B cell (primary cell): ENCODE measurements around the gene MFSD11. TPM values are rescaled to one million over a fixed set of nuclear protein-coding genes. Genes with fewer than 3 reads are reported as not detected.
"Not testable (repeated sequence)": the region's sequence is repeated elsewhere in the genome, so short reads cannot be mapped to it uniquely, and the experiment has no call there.

Source experiments
- ATAC-seq: fragments of 200-7000 bp; cut with Tn5 transposase; one replicate; pipeline ENCODE4 v1.10.0; 2021; ENCODE audit warnings: low read depth, mild to moderate bottlenecking, moderate number of reproducible peaks, moderate library complexity
- CTCF ChIA-PET: fragments of 350-600 bp; sonication (Branson Sonifier 250); formaldehyde crosslinking; loops from one replicate; lab custom pipeline; 2021; ENCODE audit warnings: antibody characterized with exemption, inconsistent platforms; lab: Charles Lee
- POLR2A ChIA-PET: fragments of 350-600 bp; sonication (Branson Sonifier 250); formaldehyde crosslinking; loops from one replicate; lab custom pipeline; 2021; ENCODE audit warnings: antibody characterized with exemption; lab: Charles Lee
- DNase-seq: peaks from one replicate; pipeline ENCODE4 v3.0.0; 2013
- H2AFZ ChIP-seq: 2 replicates; pipeline ENCODE4 v1.6.1; 2012; ENCODE audit warnings: mild to moderate bottlenecking, low read depth, low read length; ENCODE audit not compliant: insufficient read depth, poor library complexity, severe bottlenecking
- H3K27ac ChIP-seq, 2 donors: 1 replicate in 1 of 2; 2 replicates in 1 of 2; pipeline ENCODE4 v1.5.1; 2012 to 2013; ENCODE audit warnings: low read length in 2 of 2, mild to moderate bottlenecking in 2 of 2, moderate library complexity in 1 of 2
- H3K27me3 ChIP-seq, 4 experiments: fragments of 200-600 bp in 1 of 4; sonication (generic) in 1 of 4; replicated peaks in 1 of 4; 1 replicate in 2 of 4; 2 replicates in 2 of 4; pipeline versions ENCODE4 v1.6.1 to v1.7.0; 2013 to 2016; ENCODE audit warnings: low read length in 3 of 4, mild to moderate bottlenecking in 2 of 4, mixed read lengths in 1 of 4, moderate library complexity in 1 of 4; ENCODE audit not compliant: insufficient read depth in 4 of 4, control insufficient read depth in 3 of 4; ENCODE audit errors: control extremely low read depth in 1 of 4
- H3K36me3 ChIP-seq, 2 experiments: replicated peaks in 1 of 2; 1 replicate in 1 of 2; 2 replicates in 1 of 2; pipeline versions ENCODE4 v1.6.1 to v1.7.1; 2013; ENCODE audit warnings: low read length in 1 of 2; ENCODE audit not compliant: insufficient read depth in 2 of 2, control insufficient read depth in 1 of 2; ENCODE audit errors: control extremely low read depth in 1 of 2, extremely low read depth in 1 of 2
- H3K4me1 ChIP-seq, 2 donors: fragments of 200-600 bp in 1 of 2; sonication (generic) in 1 of 2; 1 replicate in 1 of 2; 2 replicates in 1 of 2; pipeline versions ENCODE4 v1.5.1 to v1.6.1; 2013 to 2017; ENCODE audit warnings: low read length in 2 of 2; ENCODE audit not compliant: control insufficient read depth in 2 of 2, insufficient read depth in 2 of 2
- H3K4me2 ChIP-seq: replicated peaks from 2 replicates; pipeline ENCODE3; 2012; ENCODE audit warnings: mild to moderate bottlenecking, low read depth, low read length; ENCODE audit not compliant: poor library complexity, severe bottlenecking
- H3K4me3 ChIP-seq, 5 experiments: fragments of 200-600 bp in 1 of 5; sonication (generic) in 1 of 5; 1 replicate in 3 of 5; 2 replicates in 2 of 5; pipeline versions ENCODE4 v1.5.1 to v1.7.0; 2011 to 2016; ENCODE audit warnings: low read length in 4 of 5, mild to moderate bottlenecking in 4 of 5, low read depth in 2 of 5, control low read depth in 1 of 5, moderate library complexity in 1 of 5; ENCODE audit not compliant: insufficient read depth in 1 of 5; ENCODE audit errors: control extremely low read depth in 1 of 5, extremely low read depth in 1 of 5
- H3K79me2 ChIP-seq: fragments of 200-600 bp; sonication (generic); one replicate; pipeline ENCODE4 v1.6.0; 2016; ENCODE audit warnings: low read length; ENCODE audit not compliant: control insufficient read depth, insufficient read depth
- H3K9ac ChIP-seq: fragments of 200-600 bp; sonication (generic); 2 replicates; pipeline ENCODE4 v1.6.1; 2017; ENCODE audit warnings: mild to moderate bottlenecking, low read length, moderate library complexity
- H3K9me3 ChIP-seq, 3 donors: one replicate each; pipeline versions ENCODE4 v1.6.1 to v1.7.1; 2013; ENCODE audit warnings: low read length in 2 of 3; ENCODE audit not compliant: control insufficient read depth in 2 of 3, insufficient read depth in 1 of 3; ENCODE audit errors: control extremely low read depth in 1 of 3
- H4K20me1 ChIP-seq: 2 replicates; pipeline ENCODE4 v1.6.0; 2012; ENCODE audit warnings: mild to moderate bottlenecking, low read length; ENCODE audit not compliant: insufficient read depth, control insufficient read depth, poor library complexity, severe bottlenecking
- H3K27ac Mint-ChIP-seq: one replicate; pipeline ENCODE4 v1.8.0; 2021; ENCODE audit warnings: mixed read lengths
- H3K27me3 Mint-ChIP-seq: one replicate; pipeline ENCODE4 v1.8.0; 2021; ENCODE audit warnings: mixed read lengths
- H3K4me1 Mint-ChIP-seq: one replicate; pipeline ENCODE4 v1.8.0; 2021; ENCODE audit warnings: mixed read lengths
- H3K4me3 Mint-ChIP-seq: one replicate; pipeline ENCODE4 v1.8.0; 2021; ENCODE audit warnings: mixed read lengths
- H3K9me3 Mint-ChIP-seq: one replicate; pipeline ENCODE4 v1.8.0; 2022; ENCODE audit warnings: mixed read lengths; ENCODE audit not compliant: insufficient read depth
- CTCF ChIP-seq: fragments of 200-600 bp; IDR thresholded peaks from one replicate; pipeline ENCODE4 v1.8.0; 2022; ENCODE audit warnings: antibody characterized with exemption, mild to moderate bottlenecking
- EZH2 ChIP-seq: IDR thresholded peaks from 2 replicates; pipeline ENCODE4 v1.6.1; 2012; ENCODE audit warnings: borderline replicate concordance, low read depth, mild to moderate bottlenecking, moderate library complexity, low read length; ENCODE audit not compliant: insufficient read depth, poor library complexity, severe bottlenecking
- WGBS: methylation state at CpG from one replicate; pipeline ENCODE4 v1.1.5; 2013; ENCODE audit warnings: missing lambda C conversion rate; ENCODE audit not compliant: insufficient coverage; 5-methylcytosine and 5-hydroxymethylcytosine counted together
- intact Hi-C: fragments of 100-400 bp; cut with micrococcal nuclease; formaldehyde crosslinking; loops from one replicate; pipeline ENCODE4 v1.10.0; 2022
- polyA plus RNA-seq: library from polyadenylated mRNA; depleted of rRNA; stranded (reverse); fragments of >200 nt; gene quantifications from 2 replicates; pipeline ENCODE4 v1.2.3, GENCODE V29; 2012
- total RNA-seq, 2 donors: library from RNA; stranded (reverse); fragments of 120-200 nt in 1 of 2; gene quantifications; 1 replicate in 1 of 2; 2 replicates in 1 of 2; pipeline versions ENCODE4 v1.2.3 to v1.2.4, GENCODE V29; 2013 to 2022

The MFSD11 gene
- total and polyA plus RNA-seq, 2 donors (not counting 1 experiment from before 2014, with no cell fraction given), result 24.5 to 36.4 TPM

GRCh38 chr17:76812263-76812662, 74.3 kb downstream of the MFSD11 start:
- 88% methylated on average over 4 of the region's 4 CpGs for WGBS
- Histone ChIP-seq H4K20me1 (no peaks in the 10 kb centered on the region), H3K36me3 (no peaks in the 10 kb centered on the region), H3K4me1 (no peaks in the 10 kb centered on the region), H3K4me3 (no peak overlapping the region), H3K9ac (no peak overlapping the region), H2AFZ (no peak overlapping the region), H3K9me3 (peaks cover 0 to under 1% (median 0%) of the 10 kb centered on the region in 3 donors), H3K79me2 (no peaks in the 10 kb centered on the region), H3K27ac (no peak overlapping the region), H3K27me3 (peaks cover 0 to 3% (median 0%) of the 10 kb centered on the region in 4 experiments), H3K4me2 (no peak overlapping the region)
- H3K27me3 Mint-ChIP-seq, result peaks cover 12% of the 10 kb centered on the region
- ChIA-PET POLR2A (no interaction called here), CTCF (interaction anchor here (0.6 to 1.3 kb wide), 4 partner anchors 8 to 259 kb away, joined by 3 to 5 read pairs (median 4); no protein-coding TSS in a partner anchor)
- no peaks in the 10 kb centered on the region for H3K9me3 Mint-ChIP-seq
- no peak overlapping the region for H3K4me3 Mint-ChIP-seq
- peaks cover 3% of the 10 kb centered on the region for H3K4me1 Mint-ChIP-seq
- intact Hi-C loops, result no loop called here
- no peak for DNase-seq
- ATAC-seq, result no peak
- no peak for TF ChIP-seq CTCF
- no peak for TF ChIP-seq EZH2
- H3K27ac Mint-ChIP-seq, result no peak overlapping the region

- Histone ChIP-seq H3K27ac (no peak overlapping the region), H3K4me3 (no peak overlapping the region), H3K36me3 (no peaks in the 10 kb centered on the region), H3K9ac (no peak overlapping the region), H3K79me2 (no peaks in the 10 kb centered on the region), H2AFZ (no peak overlapping the region), H4K20me1 (no peaks in the 10 kb centered on the region), H3K4me2 (no peak overlapping the region), H3K4me1 (no peaks in the 10 kb centered on the region), H3K27me3 (peaks cover 0 to 3% (median 0%) of the 10 kb centered on the region in 4 experiments), H3K9me3 (no peaks in the 10 kb centered on the region)
- H3K4me1 Mint-ChIP-seq, result peaks cover 3% of the 10 kb centered on the region
- WGBS, result 100% methylated on average over 1 of the region's 4 CpGs
- TF ChIP-seq EZH2, result no peak
- no peak for TF ChIP-seq CTCF
- H3K27me3 Mint-ChIP-seq, result peaks cover 12% of the 10 kb centered on the region
- ChIA-PET POLR2A (no interaction called here), CTCF (interaction anchor here (1.3 kb wide), 1 partner anchor 9 kb away, joined by 3 read pairs; no protein-coding TSS in a partner anchor)
- no peak for DNase-seq
- no peaks in the 10 kb centered on the region for H3K9me3 Mint-ChIP-seq
- H3K4me3 Mint-ChIP-seq, result no peak overlapping the region
- ATAC-seq, result no peak
- intact Hi-C loops, result no loop called here
- no peak overlapping the region for H3K27ac Mint-ChIP-seq
Observed at GRCh38 chr17:76812968-76813367, 75.0 kb downstream of the MFSD11 start.

GRCh38 chr17:76815907-76816589, 78.1 kb downstream of the MFSD11 start:
- CTCF ChIA-PET, result interaction anchor here (1.1 to 1.8 kb wide), 2 partner anchors 152 to 251 kb away, joined by 3 to 5 read pairs; no protein-coding TSS in a partner anchor
- H3K4me2 ChIP-seq, result not testable (repeated sequence)

More at GRCh38 chr17:76815907-76816589, 78.1 kb downstream of the MFSD11 start:
- H3K27me3 ChIP-seq, H3K9me3 Mint-ChIP-seq, ATAC-seq, H3K27ac ChIP-seq, H3K9me3 ChIP-seq, H3K79me2 ChIP-seq, H3K4me3 Mint-ChIP-seq, POLR2A ChIA-PET, DNase-seq, H3K4me3 ChIP-seq, H2AFZ ChIP-seq, H4K20me1 ChIP-seq, H3K27ac Mint-ChIP-seq, H3K36me3 ChIP-seq, H3K4me1 ChIP-seq, H3K9ac ChIP-seq: not testable (repeated sequence)
- no CpG with 5 or more reads among the region's 9 CpGs for WGBS
- intact Hi-C loops, result loop anchor here (1.0 kb wide), 1 partner anchor 251 kb away; no protein-coding TSS in a partner anchor
- Mint-ChIP-seq H3K4me1 (peaks cover 11% of the 10 kb centered on the region), H3K27me3 (peaks cover 24% of the 10 kb centered on the region)
